Endothelial cell of umbilical vein (primary cell): ENCODE results near the gene ANO4. TPM values are rescaled to one million over a fixed set of nuclear protein-coding genes. Genes with fewer than 3 reads are reported as not detected.

Source experiments
- BruUV-seq: library from RNA; stranded (reverse); fragments of 400-500 nt; replicated peaks from 2 replicates; lab custom pipeline; 2021; lab: Mats Ljungman, UMichigan
- CTCF ChIA-PET: fragments of 300-600, 350-600 bp; sonication (Branson Sonifier 250); formaldehyde crosslinking; loops from one replicate; lab custom pipeline; 2021; ENCODE audit warnings: antibody characterized with exemption, inconsistent platforms; lab: Charles Lee
- POLR2A ChIA-PET: fragments of 300-600, 350-600 bp; sonication (Branson Sonifier 250); formaldehyde crosslinking; loops from one replicate; lab custom pipeline; 2021; ENCODE audit warnings: antibody characterized with exemption, inconsistent platforms; lab: Charles Lee
- DNase-seq: peaks from one replicate; pipeline ENCODE4 v3.0.0-alpha.2; 2011; ENCODE audit warnings: low read depth, low spot score
- FAIRE-seq: peaks from 2 replicates; lab custom pipeline; 2011; peaks lifted over from hg19 to GRCh38; lab: Jason Lieb, UNC
- H2AFZ ChIP-seq: 2 replicates; pipeline ENCODE4 v1.6.0; 2012; ENCODE audit warnings: low read depth, low read length, control low read depth, inconsistent platforms
- H3K27ac ChIP-seq: 2 replicates; pipeline ENCODE4 v1.5.1; 2011; ENCODE audit warnings: low read depth, mild to moderate bottlenecking, control low read depth, low read length, moderate library complexity; ENCODE audit not compliant: insufficient read depth
- H3K27me3 ChIP-seq, 2 experiments: 2 replicates each; pipeline versions ENCODE4 v1.6.0 to v1.6.1; 2011; ENCODE audit warnings: low read length in 2 of 2, mixed read lengths in 1 of 2; ENCODE audit not compliant: control insufficient read depth in 2 of 2, insufficient read depth in 2 of 2
- H3K36me3 ChIP-seq, 2 experiments: 2 replicates in 1 of 2; 3 replicates in 1 of 2; pipeline ENCODE4 v1.5.1; 2011; ENCODE audit warnings: low read length in 2 of 2, mild to moderate bottlenecking in 1 of 2, moderate library complexity in 1 of 2; ENCODE audit not compliant: control insufficient read depth in 2 of 2, insufficient read depth in 2 of 2; ENCODE audit errors: extremely low read depth in 1 of 2
- H3K4me1 ChIP-seq: 3 replicates; pipeline ENCODE4 v1.5.1; 2011; ENCODE audit warnings: mild to moderate bottlenecking, low read length; ENCODE audit not compliant: control insufficient read depth, insufficient read depth; ENCODE audit errors: extremely low read depth
- H3K4me2 ChIP-seq: 2 replicates; pipeline ENCODE4 v1.6.1; 2011; ENCODE audit warnings: low read length, control low read depth, mixed read lengths; ENCODE audit not compliant: insufficient read depth
- H3K4me3 ChIP-seq, 3 experiments: fragments of 200-600 bp in 1 of 3; sonication (generic), shearing (Covaris generic) in 1 of 3; replicated peaks in 1 of 3; 2 replicates each; pipeline ENCODE4 v1.5.1; 2011 to 2016; ENCODE audit warnings: control low read depth in 3 of 3, low read length in 3 of 3, mild to moderate bottlenecking in 2 of 3, inconsistent platforms in 1 of 3, low read depth in 1 of 3, moderate library complexity in 1 of 3; ENCODE audit not compliant: insufficient read depth in 1 of 3
- H3K79me2 ChIP-seq: 2 replicates; pipeline ENCODE4 v1.6.0; 2012; ENCODE audit warnings: low read length, inconsistent platforms; ENCODE audit not compliant: control insufficient read depth, insufficient read depth
- H3K9ac ChIP-seq: replicated peaks from 2 replicates; pipeline ENCODE3; 2011; ENCODE audit warnings: low read length, control low read depth; ENCODE audit not compliant: insufficient read depth; ENCODE audit errors: extremely low read depth
- H3K9me1 ChIP-seq: replicated peaks from 3 replicates; pipeline ENCODE4 v1.6.0; 2011; ENCODE audit warnings: mild to moderate bottlenecking, low read length; ENCODE audit not compliant: control insufficient read depth, insufficient read depth; ENCODE audit errors: extremely low read depth
- H3K9me3 ChIP-seq: replicated peaks from 2 replicates; pipeline ENCODE4 v1.5.1; 2012; ENCODE audit warnings: low read length, inconsistent platforms; ENCODE audit not compliant: control insufficient read depth, insufficient read depth
- H4K20me1 ChIP-seq: replicated peaks from 2 replicates; pipeline ENCODE3; 2011; ENCODE audit warnings: mild to moderate bottlenecking, low read length; ENCODE audit not compliant: control insufficient read depth, insufficient read depth; ENCODE audit errors: extremely low read depth
- FOS ChIP-seq: IDR thresholded peaks from 2 replicates; pipeline ENCODE4 v1.6.1; 2011; ENCODE audit warnings: mild to moderate bottlenecking, low read length, moderate library complexity, borderline replicate concordance; ENCODE audit not compliant: insufficient read depth
- MYC ChIP-seq: IDR thresholded peaks from one replicate; pipeline ENCODE4 v1.6.1; 2011; ENCODE audit warnings: mild to moderate bottlenecking, low read depth, low read length
- POLR2A ChIP-seq: IDR thresholded peaks from 2 replicates; pipeline ENCODE4 v1.6.1; 2012; ENCODE audit warnings: low read depth, mild to moderate bottlenecking, control low read depth, low read length
- dilution Hi-C: fragments of 300-500 bp; cut with MboI; formaldehyde crosslinking; loops from one replicate; pipeline ENCODE4 v1.15.0; 2019; ENCODE audit warnings: low sequenced_read_pairs; ENCODE audit not compliant: extremely low pct_ligation_motif_present
- intact Hi-C: fragments of 100-400 bp; cut with micrococcal nuclease; formaldehyde crosslinking; loops from one replicate; pipeline ENCODE4 v1.10.0; 2022
- polyA plus RNA-seq, 4 experiments: library from polyadenylated mRNA; depleted of rRNA in 3 of 4; stranded (reverse) in 3 of 4; unstranded in 1 of 4; fragments of >200 nt; gene quantifications; 2 replicates each; pipeline versions ENCODE4 v1.2.1 to v1.2.3, GENCODE V29; 2011 to 2012; ENCODE audit warnings: missing spikeins in 1 of 4
- total RNA-seq: library from RNA; stranded (reverse); gene quantifications from 2 replicates; pipeline ENCODE4 v1.2.3, GENCODE V29; 2021
- TF ChIP-seq, protein P1 (sequence below): IDR thresholded peaks from 2 replicates; pipeline ENCODE4 v1.6.1; 2011; ENCODE audit not compliant: insufficient read depth, insufficient read length

The ANO4 gene
- total and polyA plus RNA-seq, 2 donors (not counting 3 experiments of a cell fraction or from before 2014, with no cell fraction given): 0.25 TPM; not detected in 1

DNA sequence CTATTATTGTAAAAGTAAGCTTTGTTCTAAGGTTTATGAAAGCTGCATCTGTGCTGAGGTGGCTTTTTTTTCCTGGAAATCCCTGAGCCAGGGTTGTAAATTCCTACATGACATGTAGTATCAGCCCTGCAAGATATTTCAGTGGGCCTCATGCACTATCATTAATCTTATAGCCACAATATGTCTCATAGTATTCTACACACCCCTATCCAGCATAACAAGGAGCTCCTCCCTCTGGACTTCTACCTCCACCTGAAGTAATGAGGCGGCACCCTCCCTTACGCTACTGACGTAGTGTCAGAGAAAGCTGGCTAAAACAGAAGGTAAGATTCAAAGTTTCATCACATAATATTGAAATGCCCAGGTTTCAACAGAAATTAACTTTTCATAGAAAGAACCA, 380.0 kb downstream of the ANO4 start:
- Histone ChIP-seq H3K27ac (no peak overlapping the region), H3K9ac (no peak overlapping the region), H3K9me1 (no peaks in the 10 kb centered on the region), H3K9me3 (no peaks in the 10 kb centered on the region), H3K4me2 (no peak overlapping the region), H3K36me3 (no peaks in the 10 kb centered on the region), H2AFZ (no peak overlapping the region), H3K79me2 (no peaks in the 10 kb centered on the region), H3K4me3 (no peak overlapping the region), H4K20me1 (no peaks in the 10 kb centered on the region), H3K4me1 (no peaks in the 10 kb centered on the region), H3K27me3 (no peaks in the 10 kb centered on the region)
- FAIRE-seq (no peak), DNase-seq (no peak)
- intact Hi-C loops (no loop called here), dilution Hi-C loops (no loop called here)
- POLR2A ChIA-PET: no interaction called here
- CTCF ChIA-PET: interaction anchor here (0.8 kb wide), 1 partner anchor 18 kb away, joined by 3 read pairs; no protein-coding TSS in a partner anchor
- TF ChIP-seq POLR2A (no peak), FOS (no peak), MYC (no peak)
- TF ChIP-seq, protein P1, sequence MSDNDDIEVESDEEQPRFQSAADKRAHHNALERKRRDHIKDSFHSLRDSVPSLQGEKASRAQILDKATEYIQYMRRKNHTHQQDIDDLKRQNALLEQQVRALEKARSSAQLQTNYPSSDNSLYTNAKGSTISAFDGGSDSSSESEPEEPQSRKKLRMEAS: no peak
- no TSS peak for BruUV-seq

Other genes with a start within 250 kb of the ANO4 start
- 39.9 and 47.1 TPM in 2 replicates for gene GAS2L3, start 221.1 kb upstream of the ANO4 start, total RNA-seq
- gene GAS2L3, start 221.1 kb upstream of the ANO4 start, polyA plus RNA-seq: 6.0 and 6.5 TPM in 2 replicates